ENCODE data around the gene FZD4.
"Not testable (repeated sequence)": the region's sequence is repeated elsewhere in the genome, so short reads cannot be mapped to it uniquely, and the experiment has no call there.

GRCh38 chr11:86967601-86968000 is 12.4 kb upstream of the FZD4 start:
- not testable (repeated sequence) for TF ChIP-seq POLR2A, CTCF (IDR thresholded peaks at IDR 0.05)

Data from adrenal gland (tissue), 5 donors.